ENCODE measurements around the gene CA4.

CA4 gene

GRCh38 chr17:60167065-60167741 lies 17.4 kb downstream of the CA4 start:
- TF ChIP-seq ESRRG (CRISPR knock-in tag; IDR thresholded peaks at IDR 0.05) (no peak), OSR1 (CRISPR knock-in tag; IDR thresholded peaks at IDR 0.05) (no peak), PPARA (CRISPR knock-in tag; IDR thresholded peaks at IDR 0.05; ENCODE audit: borderline replicate concordance) (no peak), ZNF8 (CRISPR knock-in tag; IDR thresholded peaks at IDR 0.05) (no peak), ZNF565 (CRISPR knock-in tag; conservative IDR thresholded peaks at IDR 0.05; ENCODE audit: low read depth) (no peak), TOX (CRISPR knock-in tag; IDR thresholded peaks at IDR 0.05; ENCODE audit: borderline replicate concordance) (no peak), ZC3H10 (CRISPR knock-in tag; IDR thresholded peaks at IDR 0.05) (no peak)
- ATAC-seq, result peak; percentile 8; the same call in 2 of the 3 replicates

- no peak for ATAC-seq
- TF ChIP-seq TSHZ2 (CRISPR knock-in tag; IDR thresholded peaks at IDR 0.05) (no peak), ARNTL (CRISPR knock-in tag; IDR thresholded peaks at IDR 0.05; ENCODE audit: borderline replicate concordance, low read depth) (no peak), CSDC2 (CRISPR knock-in tag; IDR thresholded peaks at IDR 0.05) (no peak), ISL1 (CRISPR knock-in tag; IDR thresholded peaks at IDR 0.05) (no peak), TOX (CRISPR knock-in tag; IDR thresholded peaks at IDR 0.05; ENCODE audit: borderline replicate concordance) (no peak), PATZ1 (CRISPR knock-in tag; IDR thresholded peaks at IDR 0.05; ENCODE audit: borderline replicate concordance) (no peak), BACH2 (CRISPR knock-in tag; IDR thresholded peaks at IDR 0.05; ENCODE audit: borderline replicate concordance) (no peak), CREB5 (CRISPR knock-in tag; IDR thresholded peaks at IDR 0.05; ENCODE audit: low read depth) (no peak)
Observed at GRCh38 chr17:60168654-60169053, 18.9 kb downstream of the CA4 start.

- TF ChIP-seq ZNF8 (CRISPR knock-in tag; IDR thresholded peaks at IDR 0.05) (no peak), CSDC2 (CRISPR knock-in tag; IDR thresholded peaks at IDR 0.05) (no peak), TSHZ2 (CRISPR knock-in tag; IDR thresholded peaks at IDR 0.05) (no peak), ARNTL (CRISPR knock-in tag; IDR thresholded peaks at IDR 0.05; ENCODE audit: borderline replicate concordance, low read depth) (no peak), ESRRG (CRISPR knock-in tag; IDR thresholded peaks at IDR 0.05) (no peak), ZNF70 (CRISPR knock-in tag; IDR thresholded peaks at IDR 0.05) (no peak), TOX (CRISPR knock-in tag; IDR thresholded peaks at IDR 0.05; ENCODE audit: borderline replicate concordance) (no peak), BACH2 (CRISPR knock-in tag; IDR thresholded peaks at IDR 0.05; ENCODE audit: borderline replicate concordance) (no peak), GLIS3 (CRISPR knock-in tag; IDR thresholded peaks at IDR 0.05) (no peak), CSRNP3 (CRISPR knock-in tag; IDR thresholded peaks at IDR 0.05) (no peak), PPARA (CRISPR knock-in tag; IDR thresholded peaks at IDR 0.05; ENCODE audit: borderline replicate concordance) (no peak), ISL1 (CRISPR knock-in tag; IDR thresholded peaks at IDR 0.05) (no peak), ZFP30 (CRISPR knock-in tag; IDR thresholded peaks at IDR 0.05) (no peak), TCF4 (CRISPR knock-in tag; IDR thresholded peaks at IDR 0.05; ENCODE audit: borderline replicate concordance) (no peak), ZNF565 (CRISPR knock-in tag; conservative IDR thresholded peaks at IDR 0.05; ENCODE audit: low read depth) (no peak)
- no peak for ATAC-seq
Observed at GRCh38 chr17:60169921-60170817, 20.4 kb downstream of the CA4 start.
